HG02610 (cell line): Measurements from ENCODE around the gene SLC5A4.
"Not testable (repeated sequence)": the region's sequence is repeated elsewhere in the genome, so short reads cannot be mapped to it uniquely, and the experiment has no call there.

Source experiments
- ATAC-seq: cut with Tn5 transposase; IDR thresholded peaks from one replicate; pipeline ENCODE4 v1.9.1; 2021; ENCODE audit warnings: mild to moderate bottlenecking, moderate library complexity; ENCODE audit not compliant: unreplicated experiment

SLC5A4 gene

GRCh38 chr22:32255217-32255616, at the start of gene SLC5A4:
Gene SLC5A4, minus strand, starts transcription at chr22:32255347. Its CDS starts 18 bp downstream, at chr22:32255329.
- ATAC-seq, result no peak

- not testable (repeated sequence) for ATAC-seq
Measured at GRCh38 chr22:32293921-32294320, 38.8 kb upstream of the SLC5A4 start.

- no peak for ATAC-seq
Measured at GRCh38 chr22:32286290-32286840, 31.2 kb upstream of the SLC5A4 start.

- no peak for ATAC-seq
Measured at GRCh38 chr22:32281072-32281471, 25.9 kb upstream of the SLC5A4 start.

GRCh38 chr22:32275353-32275752, 20.2 kb upstream of the SLC5A4 start:
- ATAC-seq, result not testable (repeated sequence)

- ATAC-seq, result no peak
Measured at GRCh38 chr22:32271389-32271788, 16.2 kb upstream of the SLC5A4 start.

- ATAC-seq, result no peak
Measured at GRCh38 chr22:32270641-32271369, 15.7 kb upstream of the SLC5A4 start.

GRCh38 chr22:32269316-32269715, 14.2 kb upstream of the SLC5A4 start:
- ATAC-seq, result no peak

- ATAC-seq, result no peak
Measured at GRCh38 chr22:32267011-32267410, 11.9 kb upstream of the SLC5A4 start.

GRCh38 chr22:32265882-32266767, 11.0 kb upstream of the SLC5A4 start:
- ATAC-seq, result no peak

- ATAC-seq, result not testable (repeated sequence)
Measured at GRCh38 chr22:32263678-32264077, 8.5 kb upstream of the SLC5A4 start.

- ATAC-seq, result no peak
Measured at GRCh38 chr22:32261306-32261705, 6.2 kb upstream of the SLC5A4 start.

- no peak for ATAC-seq
Measured at GRCh38 chr22:32258791-32259190, 3.6 kb upstream of the SLC5A4 start.

GRCh38 chr22:32255726-32256125, 579 bp upstream of the SLC5A4 start:
- no peak for ATAC-seq

- ATAC-seq, result no peak
Measured at GRCh38 chr22:32249231-32249630, 5.9 kb downstream of the SLC5A4 start.

GRCh38 chr22:32248276-32248675, 6.9 kb downstream of the SLC5A4 start:
- ATAC-seq, result no peak

GRCh38 chr22:32246166-32246565, 9.0 kb downstream of the SLC5A4 start:
- no peak for ATAC-seq

GRCh38 chr22:32245042-32245441, 10.1 kb downstream of the SLC5A4 start:
- no peak for ATAC-seq

GRCh38 chr22:32244547-32244946, 10.6 kb downstream of the SLC5A4 start:
- no peak for ATAC-seq

GRCh38 chr22:32240461-32240860, 14.7 kb downstream of the SLC5A4 start:
- no peak for ATAC-seq

GRCh38 chr22:32237906-32238305, 17.2 kb downstream of the SLC5A4 start:
- ATAC-seq, result no peak

- ATAC-seq, result no peak
Measured at GRCh38 chr22:32236970-32237369, 18.2 kb downstream of the SLC5A4 start.
